Thoracic aorta (tissue), 2 donors: ENCODE measurements around the gene PIMREG. TPM values are rescaled to one million over a fixed set of nuclear protein-coding genes. Genes with fewer than 3 reads are reported as not detected.

Experiments
- ATAC-seq: fragments of 150-250 bp; one replicate; pipeline ENCODE4 v1.8.0; 2017; ENCODE audit warnings: low read depth; ENCODE audit not compliant: insufficient number of reproducible peaks, low FRiP score
- DNase-seq: peaks from one replicate; pipeline ENCODE4 v3.0.0-alpha.2; 2020; ENCODE audit warnings: low spot score
- H3K27ac ChIP-seq, 2 donors: fragments of 200-600 bp; sonication (generic); 1 replicate in 1 of 2; 2 replicates in 1 of 2; pipeline ENCODE4 v1.5.1; 2016; ENCODE audit warnings: mild to moderate bottlenecking in 2 of 2, moderate library complexity in 2 of 2
- H3K27me3 ChIP-seq: fragments of 200-600 bp; sonication (generic); replicated peaks from 2 replicates; pipeline ENCODE4 v1.6.0; 2016; ENCODE audit warnings: mild to moderate bottlenecking; ENCODE audit not compliant: insufficient read depth
- H3K36me3 ChIP-seq: fragments of 200-600 bp; sonication (generic); one replicate; pipeline ENCODE4 v1.5.1; 2016
- H3K4me1 ChIP-seq, 2 donors: fragments of 200-600 bp; sonication (generic); 1 replicate in 1 of 2; 2 replicates in 1 of 2; pipeline versions ENCODE4 v1.5.1 to v1.6.0; 2016; ENCODE audit warnings: low read depth in 2 of 2, mild to moderate bottlenecking in 1 of 2; ENCODE audit not compliant: control insufficient read depth in 1 of 2
- H3K4me3 ChIP-seq: fragments of 200-600 bp; sonication (generic); 2 replicates; pipeline ENCODE4 v1.5.1; 2016; ENCODE audit warnings: mild to moderate bottlenecking
- H3K9me3 ChIP-seq: fragments of 200-600 bp; sonication (generic); 2 replicates; pipeline ENCODE4 v1.5.1; 2016
- CTCF ChIP-seq: fragments of 200-600 bp; sonication (generic); IDR thresholded peaks from one replicate; pipeline ENCODE4 v1.5.1; 2019; ENCODE audit warnings: antibody characterized with exemption
- total RNA-seq, 2 donors: library from RNA; depleted of rRNA; stranded (reverse); fragments of >200 nt; gene quantifications; one replicate each; pipeline versions ENCODE4 v1.1.0 to v1.2.3, GENCODE V29; 2016

The PIMREG gene
- total RNA-seq, 2 donors from 2014 or later: not detected

- ATAC-seq: no peak
- Histone ChIP-seq H3K4me3 (no peak overlapping the region), H3K36me3 (no peaks in the 10 kb centered on the region), H3K4me1 (no peaks in the 10 kb centered on the region), H3K27ac (no peak overlapping the region), H3K9me3 (no peaks in the 10 kb centered on the region), H3K27me3 (no peaks in the 10 kb centered on the region)
- DNase-seq: no peak
- TF ChIP-seq CTCF: no peak
Measured at GRCh38 chr17:6423931-6424330, 20.3 kb upstream of the PIMREG start.

DNA sequence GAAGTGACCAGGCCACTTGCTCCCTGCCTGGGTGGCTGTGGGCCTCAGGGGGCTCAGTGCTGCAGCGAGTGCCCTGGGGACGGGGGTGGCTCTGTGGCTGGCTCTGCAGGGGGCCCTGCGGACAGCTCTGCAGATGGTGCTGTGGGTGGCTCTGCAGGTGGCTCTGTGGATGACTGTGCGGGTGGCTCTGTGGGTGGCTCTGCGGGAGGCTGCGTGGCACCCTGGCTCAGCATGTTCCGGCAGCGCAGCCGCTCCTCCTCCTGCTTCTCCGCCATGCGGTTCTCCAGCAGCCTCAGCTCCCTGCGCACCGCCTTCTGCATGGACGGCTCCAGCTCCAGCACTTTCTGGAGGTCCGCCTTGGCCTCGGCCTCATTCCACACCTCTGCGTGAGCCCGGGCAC, 18.8 kb upstream of the PIMREG start:
- DNase-seq (no peak), ATAC-seq (no peak)
- Histone ChIP-seq H3K36me3 (no peaks in the 10 kb centered on the region), H3K4me3 (no peak overlapping the region), H3K27ac (no peak overlapping the region), H3K9me3 (no peaks in the 10 kb centered on the region), H3K4me1 (no peaks in the 10 kb centered on the region), H3K27me3 (no peaks in the 10 kb centered on the region)
- TF ChIP-seq CTCF: no peak

DNA sequence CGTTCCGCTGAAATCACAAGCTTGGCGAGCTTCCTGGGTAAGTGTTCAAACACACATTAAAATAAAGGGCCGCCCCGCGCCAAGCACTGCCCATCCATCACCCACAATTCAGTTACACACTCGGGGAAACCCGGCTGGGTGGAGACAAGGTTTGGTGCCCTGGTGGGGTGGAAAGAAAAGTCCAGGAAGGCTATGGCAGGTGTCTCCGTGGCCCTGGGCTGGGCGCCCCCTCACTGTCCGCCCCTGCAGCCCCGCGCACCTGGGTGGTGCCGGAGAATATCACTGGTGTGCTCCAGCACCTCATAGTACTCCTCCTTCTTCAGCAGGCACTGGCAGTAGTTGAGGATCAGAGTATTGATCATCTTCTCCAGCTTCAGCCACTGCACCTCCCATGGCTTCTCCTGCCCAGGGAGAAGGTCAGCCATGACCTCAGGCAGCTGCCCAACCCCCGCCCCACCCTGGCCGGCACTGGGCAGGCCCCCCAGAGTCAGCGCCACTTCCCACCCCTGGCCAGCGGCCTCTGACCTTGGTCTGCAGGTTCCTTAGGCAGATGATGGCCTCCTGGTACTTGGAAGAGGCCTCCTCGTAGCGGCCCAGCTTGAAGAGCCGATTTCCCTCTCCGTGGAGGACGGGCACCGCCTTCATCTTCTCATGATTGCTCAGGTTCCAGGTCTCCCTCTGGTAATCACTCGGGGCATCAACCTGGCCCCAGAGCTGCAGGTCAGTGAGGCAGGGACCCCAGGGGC, 17.7 kb upstream of the PIMREG start:
- no peak for ATAC-seq
- no peak for TF ChIP-seq CTCF
- Histone ChIP-seq H3K27ac (no peak overlapping the region), H3K27me3 (no peaks in the 10 kb centered on the region), H3K4me3 (no peak overlapping the region), H3K36me3 (no peaks in the 10 kb centered on the region), H3K9me3 (peaks cover 3% of the 10 kb centered on the region), H3K4me1 (no peaks in the 10 kb centered on the region)
- no peak for DNase-seq

GRCh38 chr17:6427279-6427781, 16.9 kb upstream of the PIMREG start:
- no peaks in the 10 kb centered on the region for H3K27me3 ChIP-seq
- ATAC-seq: no peak
- DNase-seq: no peak
- TF ChIP-seq CTCF: no peak
- peak overlapping the region; percentile 29 for H3K4me3 ChIP-seq
- no peaks in the 10 kb centered on the region for H3K4me1 ChIP-seq
- H3K36me3 ChIP-seq: no peaks in the 10 kb centered on the region
- H3K27ac ChIP-seq: no peak overlapping the region
- peaks cover 3% of the 10 kb centered on the region for H3K9me3 ChIP-seq

- ATAC-seq (no peak), DNase-seq (no peak)
- peaks cover 3% of the 10 kb centered on the region for H3K9me3 ChIP-seq
- no peaks in the 10 kb centered on the region for H3K27me3 ChIP-seq
- H3K4me1 ChIP-seq: no peaks in the 10 kb centered on the region
- no peak overlapping the region for H3K27ac ChIP-seq
- no peaks in the 10 kb centered on the region for H3K36me3 ChIP-seq
- H3K4me3 ChIP-seq: no peak overlapping the region
- no peak for TF ChIP-seq CTCF
Measured at GRCh38 chr17:6428207-6428965, 15.9 kb upstream of the PIMREG start.
